ENCODE results near the gene KRTAP1-4.

- TF ChIP-seq CTCF (IDR thresholded peaks at IDR 0.05; ENCODE audit: insufficient read depth, low read length), result no peak
- TF ChIP-seq POLR2AphosphoS5 (IDR thresholded peaks at IDR 0.05; ENCODE audit: low read depth), result no peak
- no peak for TF ChIP-seq GABPA (IDR thresholded peaks at IDR 0.05; ENCODE audit: low read depth)
- TF ChIP-seq, protein P1, sequence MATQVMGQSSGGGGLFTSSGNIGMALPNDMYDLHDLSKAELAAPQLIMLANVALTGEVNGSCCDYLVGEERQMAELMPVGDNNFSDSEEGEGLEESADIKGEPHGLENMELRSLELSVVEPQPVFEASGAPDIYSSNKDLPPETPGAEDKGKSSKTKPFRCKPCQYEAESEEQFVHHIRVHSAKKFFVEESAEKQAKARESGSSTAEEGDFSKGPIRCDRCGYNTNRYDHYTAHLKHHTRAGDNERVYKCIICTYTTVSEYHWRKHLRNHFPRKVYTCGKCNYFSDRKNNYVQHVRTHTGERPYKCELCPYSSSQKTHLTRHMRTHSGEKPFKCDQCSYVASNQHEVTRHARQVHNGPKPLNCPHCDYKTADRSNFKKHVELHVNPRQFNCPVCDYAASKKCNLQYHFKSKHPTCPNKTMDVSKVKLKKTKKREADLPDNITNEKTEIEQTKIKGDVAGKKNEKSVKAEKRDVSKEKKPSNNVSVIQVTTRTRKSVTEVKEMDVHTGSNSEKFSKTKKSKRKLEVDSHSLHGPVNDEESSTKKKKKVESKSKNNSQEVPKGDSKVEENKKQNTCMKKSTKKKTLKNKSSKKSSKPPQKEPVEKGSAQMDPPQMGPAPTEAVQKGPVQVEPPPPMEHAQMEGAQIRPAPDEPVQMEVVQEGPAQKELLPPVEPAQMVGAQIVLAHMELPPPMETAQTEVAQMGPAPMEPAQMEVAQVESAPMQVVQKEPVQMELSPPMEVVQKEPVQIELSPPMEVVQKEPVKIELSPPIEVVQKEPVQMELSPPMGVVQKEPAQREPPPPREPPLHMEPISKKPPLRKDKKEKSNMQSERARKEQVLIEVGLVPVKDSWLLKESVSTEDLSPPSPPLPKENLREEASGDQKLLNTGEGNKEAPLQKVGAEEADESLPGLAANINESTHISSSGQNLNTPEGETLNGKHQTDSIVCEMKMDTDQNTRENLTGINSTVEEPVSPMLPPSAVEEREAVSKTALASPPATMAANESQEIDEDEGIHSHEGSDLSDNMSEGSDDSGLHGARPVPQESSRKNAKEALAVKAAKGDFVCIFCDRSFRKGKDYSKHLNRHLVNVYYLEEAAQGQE (IDR thresholded peaks at IDR 0.05; ENCODE audit: insufficient replicate concordance, low read depth), result no peak
- TF ChIP-seq SPI1 (IDR thresholded peaks at IDR 0.05; ENCODE audit: borderline replicate concordance, low read depth), result no peak
These were observed 27.2 kb downstream of the KRTAP1-4 start for GRCh38 chr17:41002814-41003213.

Measured in HL-60 (cell line).